Activated CD8-positive, alpha-beta memory T cell treated with anti-CD3 and anti-CD28 coated beads, Interleukin-2, amount 50 U/mL, for 1 hour (primary cell): Measurements from ENCODE around the gene OS9.
A peak's percentile ranks its signal among the peaks of the same experiment; 100 is the strongest.

Source experiments
- DNase-seq: peaks from one replicate; pipeline ENCODE4 v3.0.0-alpha.2; 2020; ENCODE audit errors: extremely low read depth

The OS9 gene

GRCh38 chr12:57737467-57738460 lies 43.8 kb downstream of the OS9 start:
- no peak for DNase-seq

DNA sequence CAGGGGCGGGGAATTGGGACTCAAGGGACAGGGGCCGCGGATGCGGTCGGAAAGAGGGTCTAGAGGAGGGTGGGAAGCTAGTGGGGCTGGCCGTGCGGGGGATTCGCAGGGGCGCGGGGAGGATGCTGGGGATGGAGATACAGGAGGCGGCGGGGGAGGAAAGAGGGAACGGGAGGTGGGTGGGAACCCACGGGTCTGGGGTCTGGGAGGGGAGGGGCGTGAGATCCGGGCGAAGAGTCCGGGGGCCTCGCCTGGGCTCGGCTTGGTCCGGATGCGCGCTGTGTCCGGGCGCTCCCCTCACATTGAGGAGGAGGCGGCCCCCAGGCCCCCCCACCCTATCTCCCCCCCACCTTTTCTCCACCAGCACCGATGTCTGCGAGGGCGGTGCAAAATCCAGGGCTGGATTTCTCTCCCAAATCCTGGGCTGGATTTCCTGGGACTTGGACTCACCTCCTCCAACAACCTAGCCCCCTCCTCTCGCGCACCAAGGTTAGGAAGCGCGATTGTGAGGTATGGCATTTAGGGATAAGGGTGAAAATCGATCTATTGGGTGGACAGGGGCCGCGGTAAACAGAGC lies 44.8 kb downstream of the OS9 start, which contains the start of gene AGAP2:
TSS of gene AGAP2 (minus strand) at position 82 of the 577 bp plus-strand sequence. CDS start 496 bp downstream, outside the sequence.
- DNase-seq, result no peak

GRCh38 chr12:57739387-57739786 lies 45.5 kb downstream of the OS9 start:
- no peak for DNase-seq

DNA sequence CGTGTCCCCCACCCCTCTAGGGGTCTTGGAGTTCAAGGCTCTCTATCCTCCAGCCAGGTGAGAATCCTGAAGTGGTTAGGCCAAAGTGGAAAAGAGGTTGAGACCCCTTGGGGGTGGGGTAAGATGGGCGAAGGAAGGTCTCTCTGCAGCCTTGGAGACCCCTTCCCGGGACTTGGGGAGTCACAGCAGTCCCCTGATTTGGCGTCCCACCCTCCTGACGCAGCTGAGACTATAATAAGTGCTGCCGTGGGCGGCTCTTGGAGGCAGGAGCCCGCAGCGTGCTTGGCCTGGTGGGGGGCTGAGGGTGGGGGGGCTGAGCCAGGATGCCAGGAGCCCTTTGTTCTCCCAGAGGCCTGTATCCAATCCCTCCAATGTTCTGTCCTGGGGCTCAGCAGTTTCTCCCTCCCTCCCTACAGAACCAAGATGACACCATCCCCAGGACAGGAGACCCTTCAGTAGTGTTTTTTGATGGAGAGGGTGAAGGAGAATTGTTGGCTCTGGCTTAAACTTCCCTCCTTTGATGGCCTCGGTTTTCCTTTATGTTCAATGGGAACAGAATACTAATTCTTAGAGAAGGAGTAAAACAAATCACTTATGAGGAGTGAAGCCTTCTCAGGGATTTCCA lies 46.1 kb downstream of the OS9 start:
- no peak for DNase-seq

DNA sequence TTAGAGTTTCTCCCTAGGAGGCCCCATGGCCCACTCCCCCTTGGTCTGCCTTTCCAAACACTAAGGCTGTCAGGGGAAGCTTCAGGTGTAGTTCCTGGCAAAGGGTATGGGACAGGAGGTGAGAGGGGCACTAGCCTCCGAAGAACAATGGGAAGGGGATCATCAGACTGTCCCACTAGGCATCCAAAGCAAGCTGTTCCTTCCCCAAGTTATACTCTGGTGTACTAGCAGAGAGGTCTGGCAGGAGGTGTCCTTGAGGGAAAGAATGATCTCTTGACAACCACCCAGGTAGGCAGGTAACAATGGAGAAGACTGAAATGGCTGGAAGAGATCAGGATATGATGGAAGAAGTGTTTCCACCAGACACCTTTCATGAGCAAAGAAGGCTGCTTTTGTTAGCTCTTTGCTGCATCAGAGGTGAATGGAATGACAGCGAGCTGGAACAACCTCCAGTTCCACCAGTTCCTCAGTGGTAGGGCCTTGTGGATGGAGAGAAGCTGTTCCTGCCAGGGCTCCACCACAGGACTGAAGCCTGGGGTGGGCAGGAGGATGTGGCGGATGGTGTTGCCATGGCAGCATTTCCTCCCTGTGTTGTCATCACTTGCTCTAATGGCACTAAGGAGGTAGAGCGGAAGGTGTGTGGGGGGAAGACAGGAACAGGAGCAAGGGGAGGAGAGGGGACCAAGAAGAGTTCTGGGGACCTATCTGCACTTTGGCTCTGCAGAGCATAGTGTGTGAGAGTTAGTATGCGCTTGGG lies 46.9 kb downstream of the OS9 start:
- peak; percentile 55 for DNase-seq

DNA sequence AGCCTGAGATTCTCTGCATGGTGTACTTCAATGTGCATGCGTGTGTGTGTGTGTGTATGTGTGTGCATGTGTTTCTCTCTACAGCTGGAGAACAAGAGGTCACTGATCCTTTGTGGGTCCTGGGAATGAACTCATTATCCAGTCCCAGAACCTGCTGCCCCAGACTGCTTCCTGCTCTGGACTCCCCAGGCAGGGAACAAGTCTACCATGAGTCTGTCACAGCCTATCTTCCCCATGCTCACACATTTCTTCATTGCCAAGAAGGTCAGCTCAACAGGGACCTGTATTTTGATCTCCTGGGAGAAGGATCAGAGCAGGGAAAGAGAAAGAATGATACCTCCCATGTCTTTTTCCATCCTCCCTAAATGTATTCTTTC lies 47.5 kb downstream of the OS9 start:
- DNase-seq, result no peak

DNA sequence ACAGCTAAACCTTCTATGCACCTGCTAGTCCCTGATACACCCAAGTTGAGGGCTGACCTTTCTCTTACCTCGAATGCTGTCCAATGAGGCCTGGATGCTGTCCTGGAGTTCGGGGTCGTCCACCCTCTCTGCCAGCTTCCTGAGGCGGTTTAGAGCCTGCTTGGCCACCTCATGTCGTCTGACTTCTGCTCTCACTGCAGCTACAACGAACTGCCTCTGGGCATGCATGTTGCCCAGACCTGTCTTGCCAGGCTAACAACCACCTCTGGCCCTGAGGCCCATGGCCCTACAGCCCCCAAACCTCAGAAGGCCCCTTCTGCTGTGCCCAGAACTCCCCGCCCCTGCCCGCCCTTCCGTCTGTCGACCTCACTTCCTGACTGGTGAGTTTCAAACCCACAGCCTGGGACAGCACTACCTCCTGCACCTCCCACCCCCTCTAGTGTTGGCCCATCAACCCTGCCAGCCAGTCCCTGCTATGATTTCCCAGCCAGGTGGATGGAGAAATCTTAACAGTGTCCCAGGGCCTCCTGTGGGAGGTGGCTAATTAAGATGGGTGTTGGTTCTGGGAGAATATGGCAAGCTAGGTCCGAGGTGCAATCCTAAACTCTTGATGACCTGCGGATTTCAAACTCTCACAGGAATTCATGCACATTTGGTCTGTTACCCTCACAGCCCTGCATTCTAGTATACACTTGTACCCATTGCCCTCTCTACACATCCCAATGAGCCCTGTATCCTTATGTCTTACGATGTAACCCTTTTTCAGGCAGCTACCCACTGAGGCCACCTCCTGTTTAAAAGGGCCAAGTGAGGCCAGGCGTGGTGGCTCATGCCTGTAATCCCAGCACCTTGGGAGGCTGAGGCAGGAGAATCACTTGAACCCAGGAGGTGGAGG lies 48.2 kb downstream of the OS9 start:
- DNase-seq, result no peak

DNA sequence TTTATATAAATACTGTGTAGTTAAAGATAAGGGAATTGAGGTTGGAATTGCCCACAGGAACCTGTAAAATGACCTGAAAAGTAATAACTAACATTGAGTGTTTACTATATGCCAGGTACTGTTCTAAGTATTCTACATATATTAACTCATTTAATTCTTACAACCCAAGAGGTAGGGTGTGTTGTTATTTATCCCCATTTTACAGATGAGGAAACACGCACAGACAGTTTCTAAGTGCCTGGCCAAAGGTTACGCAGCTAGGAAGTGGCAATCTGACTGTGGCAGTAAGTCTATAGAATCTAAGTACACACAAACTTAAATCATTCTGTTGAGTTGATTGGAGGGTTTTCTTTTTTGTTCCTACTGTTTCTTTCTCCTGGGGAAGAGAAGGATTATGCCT lies 49.8 kb downstream of the OS9 start:
- DNase-seq, result no peak

DNA sequence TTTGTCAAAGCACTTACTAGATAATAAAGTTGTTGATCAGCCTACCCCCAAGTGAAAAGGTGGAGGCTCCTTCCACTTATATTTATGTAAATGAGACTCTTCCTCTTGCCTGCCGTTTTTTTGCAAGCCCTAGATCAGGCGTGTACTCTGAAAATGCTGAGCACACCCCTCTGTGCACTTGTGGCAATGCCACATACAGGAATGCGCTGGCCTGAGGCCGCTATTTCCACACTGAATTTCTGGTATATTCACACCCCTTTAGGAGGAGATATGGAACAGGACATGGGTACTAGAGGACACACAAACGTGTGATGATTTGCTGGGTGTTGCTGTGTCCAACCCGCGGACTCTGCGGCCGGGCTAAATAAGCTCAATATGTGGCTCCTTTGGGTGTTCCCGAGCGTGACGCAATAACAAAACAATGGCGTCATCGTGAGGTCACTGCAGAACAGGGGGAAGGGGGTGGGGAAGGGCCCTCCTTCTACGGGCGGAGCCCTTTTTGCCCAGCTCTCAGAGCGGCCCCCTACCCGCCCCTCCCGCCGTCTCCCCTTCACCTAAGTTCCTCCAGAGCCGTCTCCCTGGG lies 50.4 kb downstream of the OS9 start:
- DNase-seq, result no peak

- DNase-seq, result peak; percentile 95
Measured at GRCh38 chr12:57744777-57745484, 51.0 kb downstream of the OS9 start, which contains the start of gene TSPAN31. Gene TSPAN31 (plus strand): TSS chr12:57745039. CDS start chr12:57745155, 116 bp downstream.

DNA sequence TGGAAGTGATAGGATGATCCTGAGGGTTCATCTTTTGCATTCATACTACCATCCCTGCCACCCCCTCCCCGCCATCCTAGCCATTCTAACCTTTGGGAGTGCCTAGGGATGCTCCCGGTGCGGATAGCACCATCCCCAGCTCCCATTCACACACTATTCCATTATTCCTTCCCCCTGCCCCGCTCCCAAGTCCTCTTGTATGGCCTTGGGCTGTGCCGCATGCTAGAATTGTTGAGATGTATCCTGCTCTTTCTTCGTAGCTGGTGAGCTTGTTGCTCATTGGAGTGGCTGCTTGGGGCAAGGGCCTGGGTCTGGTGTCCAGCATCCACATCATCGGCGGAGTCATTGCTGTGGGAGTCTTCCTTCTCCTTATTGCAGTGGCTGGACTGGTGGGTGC lies 51.6 kb downstream of the OS9 start:
- no peak for DNase-seq

DNA sequence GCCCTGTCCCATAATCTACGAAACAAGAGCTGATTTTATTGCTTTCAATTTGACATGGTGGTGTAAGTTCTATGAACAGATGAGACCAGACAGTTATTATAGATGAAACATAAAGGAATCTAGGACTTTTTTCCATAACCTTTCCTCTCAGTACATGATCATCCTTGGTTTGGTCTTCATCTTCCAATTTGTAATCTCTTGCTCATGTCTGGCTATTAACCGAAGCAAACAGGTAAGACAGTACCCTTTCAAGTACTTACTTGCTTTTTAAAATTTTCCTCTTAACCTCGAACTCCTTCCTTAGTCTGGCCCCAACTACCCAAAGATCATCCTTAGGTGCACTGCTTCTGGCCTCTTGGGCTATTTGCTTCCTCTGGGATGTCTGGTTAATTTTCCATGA lies 52.1 kb downstream of the OS9 start:
- no peak for DNase-seq

DNA sequence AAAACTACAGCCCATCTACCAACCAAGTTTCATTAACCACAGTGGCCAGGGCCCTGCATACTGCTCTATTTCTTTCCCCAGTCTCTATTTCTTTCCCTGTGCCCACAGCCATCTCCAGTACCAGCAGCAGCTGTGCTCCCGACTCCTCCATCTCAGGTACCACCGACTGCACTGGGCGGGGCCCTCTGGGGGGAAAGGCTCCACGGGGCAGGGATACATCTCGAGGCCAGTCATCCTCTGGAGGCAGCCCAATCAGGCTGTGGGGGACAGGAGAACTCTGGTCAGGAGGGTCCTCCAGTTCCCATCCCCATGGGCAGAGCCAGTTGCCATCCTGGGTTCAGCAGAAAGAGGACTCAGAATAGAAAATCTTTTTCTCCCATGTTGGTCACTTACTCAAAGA lies 55.1 kb downstream of the OS9 start:
- DNase-seq, result no peak

DNA sequence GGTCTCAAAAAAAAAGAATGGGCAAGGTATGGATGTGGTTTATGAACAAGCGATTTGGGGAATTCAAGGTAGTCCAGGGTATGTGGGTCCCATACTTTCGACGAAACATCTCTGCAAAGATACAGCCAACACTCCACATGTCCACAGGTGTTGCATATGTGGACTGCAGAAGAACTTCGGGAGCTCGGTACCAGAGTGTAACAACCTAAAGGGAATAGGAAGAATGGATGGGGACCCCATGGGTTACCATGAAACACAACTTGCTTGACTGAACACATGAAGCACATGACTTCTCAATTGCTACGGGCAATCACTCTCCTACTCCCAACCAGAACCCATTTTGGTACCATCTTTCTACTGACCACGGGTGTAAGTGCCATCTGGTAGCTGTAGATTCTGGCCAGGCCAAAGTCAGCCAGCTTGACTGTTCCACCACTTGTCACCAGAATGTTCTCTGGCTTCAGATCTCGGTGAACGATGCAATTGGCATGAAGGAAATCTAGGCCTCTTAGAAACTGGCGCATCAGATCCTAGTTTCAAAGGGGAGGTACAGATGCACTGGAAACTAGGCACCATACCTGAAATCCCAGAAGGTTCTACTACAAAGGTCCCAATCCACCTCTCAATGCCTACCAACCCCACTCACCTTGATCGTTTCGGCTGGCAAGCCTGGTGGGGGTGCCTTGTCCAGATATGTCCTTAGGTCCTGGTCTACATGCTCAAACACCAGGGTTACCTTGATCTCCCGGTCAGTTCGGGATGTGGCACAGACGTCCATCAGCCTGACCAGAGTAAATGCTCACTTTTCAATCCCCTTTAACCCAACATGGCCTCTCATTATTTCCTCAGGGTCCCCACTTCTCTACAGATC lies 56.9 kb downstream of the OS9 start:
- no peak for DNase-seq

GRCh38 chr12:57751432-57751787 lies 57.5 kb downstream of the OS9 start:
- DNase-seq, result no peak

GRCh38 chr12:57751788-57752667 lies 58.1 kb downstream of the OS9 start, which contains the start of gene CDK4:
Gene CDK4 (minus strand): TSS chr12:57752310. CDS start chr12:57751717, 593 bp downstream.
- peak; percentile 95 for DNase-seq

- DNase-seq, result no peak
Measured at GRCh38 chr12:57752668-57753000, 58.7 kb downstream of the OS9 start.
